Measurements from ENCODE around the gene LRRN3. TPM values are rescaled to one million over a fixed set of nuclear protein-coding genes. Genes with fewer than 3 reads are reported as not detected.

The LRRN3 gene
- total and polyA plus RNA-seq, 2 experiments from 2014 or later: 3.7 to 6.8 TPM

DNA sequence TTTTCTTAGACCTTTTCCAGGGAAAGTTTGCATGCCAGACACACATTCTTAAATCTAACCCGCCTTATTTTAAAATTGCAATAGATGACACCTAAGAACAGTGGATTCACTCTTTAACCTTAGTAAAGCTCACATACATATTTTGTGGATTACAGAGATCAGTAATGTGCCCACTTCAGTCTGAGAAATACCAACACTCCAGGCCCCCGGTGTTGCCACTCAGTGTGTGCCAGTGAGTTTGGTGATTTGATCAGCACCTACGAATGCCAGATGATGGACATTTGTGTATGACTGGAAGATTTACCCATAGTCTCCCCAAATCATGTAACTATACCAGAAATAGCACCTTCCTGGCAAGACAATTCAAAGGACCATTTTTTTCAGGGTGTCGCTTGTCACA, 2.6 kb downstream of the LRRN3 start:
- Histone ChIP-seq H3K36me3 (replicated peaks; ENCODE audit: insufficient read depth, low read depth) (no peaks in the 10 kb centered on the region), H3K79me2 (no peaks in the 10 kb centered on the region), H3K4me2 (peak overlapping the region; percentile 66), H3K9me3 (ENCODE audit: low read depth) (no peaks in the 10 kb centered on the region), H3K4me1 (ENCODE audit: insufficient read depth) (peaks cover 10% of the 10 kb centered on the region), H3K27me3 (no peaks in the 10 kb centered on the region), H3K27ac (no peak overlapping the region), H3K9me2 (replicated peaks; ENCODE audit: insufficient read depth) (no peaks in the 10 kb centered on the region), H4K20me1 (ENCODE audit: insufficient read depth, poor library complexity, severe bottlenecking) (no peaks in the 10 kb centered on the region), H2AFZ (no peak overlapping the region), H3K4me3 (no peak overlapping the region)
- WGBS (ENCODE audit: low lambda C conversion rate, missing lambda C conversion rate): 85% methylated on average over 4 of the region's 4 CpGs
- TF ChIP-seq EZH2 (IDR thresholded peaks at IDR 0.05; ENCODE audit: borderline replicate concordance): no peak
- DNase-seq (ENCODE audit: low spot score): no peak

DNA sequence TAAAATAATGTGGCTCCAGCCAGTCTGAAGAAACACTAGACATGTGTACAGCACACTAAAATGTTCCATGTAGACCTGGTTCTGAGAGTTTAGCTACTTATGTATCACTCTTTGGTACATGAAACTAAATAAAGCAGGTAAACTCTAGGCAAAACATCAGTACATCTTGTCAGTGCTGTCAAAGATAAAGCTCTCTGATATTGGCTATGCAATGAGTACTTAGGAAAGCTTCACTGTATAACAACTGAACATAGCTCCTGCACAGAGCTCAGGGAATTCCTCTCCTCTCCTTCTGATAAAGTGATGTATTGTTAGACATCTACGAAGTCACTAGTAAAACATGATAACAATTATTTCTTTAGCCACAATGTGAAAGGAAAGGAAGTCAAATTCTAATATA, 3.5 kb downstream of the LRRN3 start:
- peaks cover 10% of the 10 kb centered on the region for H3K4me1 ChIP-seq (ENCODE audit: insufficient read depth)
- no peaks in the 10 kb centered on the region for H3K9me3 ChIP-seq (ENCODE audit: low read depth)
- H3K9me2 ChIP-seq (replicated peaks; ENCODE audit: insufficient read depth): no peaks in the 10 kb centered on the region
- no peak overlapping the region for H3K27ac ChIP-seq
- no peak overlapping the region for H2AFZ ChIP-seq
- no peaks in the 10 kb centered on the region for H3K79me2 ChIP-seq
- peak overlapping the region; percentile 66 for H3K4me2 ChIP-seq
- no peak overlapping the region for H3K4me3 ChIP-seq
- WGBS (ENCODE audit: low lambda C conversion rate, missing lambda C conversion rate): 52% methylated on average over 1 of the region's 1 CpG
- no peaks in the 10 kb centered on the region for H3K36me3 ChIP-seq (replicated peaks; ENCODE audit: insufficient read depth, low read depth)
- no peak for DNase-seq (ENCODE audit: low spot score)
- no peaks in the 10 kb centered on the region for H4K20me1 ChIP-seq (ENCODE audit: insufficient read depth, poor library complexity, severe bottlenecking)
- H3K27me3 ChIP-seq: no peaks in the 10 kb centered on the region
- TF ChIP-seq EZH2 (IDR thresholded peaks at IDR 0.05; ENCODE audit: borderline replicate concordance): no peak
- no peak for TF ChIP-seq EZH2phosphoT487 (IDR thresholded peaks at IDR 0.05; ENCODE audit: low read depth, severe bottlenecking, unreplicated experiment)
- TF ChIP-seq, protein P1, sequence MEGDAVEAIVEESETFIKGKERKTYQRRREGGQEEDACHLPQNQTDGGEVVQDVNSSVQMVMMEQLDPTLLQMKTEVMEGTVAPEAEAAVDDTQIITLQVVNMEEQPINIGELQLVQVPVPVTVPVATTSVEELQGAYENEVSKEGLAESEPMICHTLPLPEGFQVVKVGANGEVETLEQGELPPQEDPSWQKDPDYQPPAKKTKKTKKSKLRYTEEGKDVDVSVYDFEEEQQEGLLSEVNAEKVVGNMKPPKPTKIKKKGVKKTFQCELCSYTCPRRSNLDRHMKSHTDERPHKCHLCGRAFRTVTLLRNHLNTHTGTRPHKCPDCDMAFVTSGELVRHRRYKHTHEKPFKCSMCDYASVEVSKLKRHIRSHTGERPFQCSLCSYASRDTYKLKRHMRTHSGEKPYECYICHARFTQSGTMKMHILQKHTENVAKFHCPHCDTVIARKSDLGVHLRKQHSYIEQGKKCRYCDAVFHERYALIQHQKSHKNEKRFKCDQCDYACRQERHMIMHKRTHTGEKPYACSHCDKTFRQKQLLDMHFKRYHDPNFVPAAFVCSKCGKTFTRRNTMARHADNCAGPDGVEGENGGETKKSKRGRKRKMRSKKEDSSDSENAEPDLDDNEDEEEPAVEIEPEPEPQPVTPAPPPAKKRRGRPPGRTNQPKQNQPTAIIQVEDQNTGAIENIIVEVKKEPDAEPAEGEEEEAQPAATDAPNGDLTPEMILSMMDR (IDR thresholded peaks at IDR 0.05; ENCODE audit: poor library complexity): no peak

DNA sequence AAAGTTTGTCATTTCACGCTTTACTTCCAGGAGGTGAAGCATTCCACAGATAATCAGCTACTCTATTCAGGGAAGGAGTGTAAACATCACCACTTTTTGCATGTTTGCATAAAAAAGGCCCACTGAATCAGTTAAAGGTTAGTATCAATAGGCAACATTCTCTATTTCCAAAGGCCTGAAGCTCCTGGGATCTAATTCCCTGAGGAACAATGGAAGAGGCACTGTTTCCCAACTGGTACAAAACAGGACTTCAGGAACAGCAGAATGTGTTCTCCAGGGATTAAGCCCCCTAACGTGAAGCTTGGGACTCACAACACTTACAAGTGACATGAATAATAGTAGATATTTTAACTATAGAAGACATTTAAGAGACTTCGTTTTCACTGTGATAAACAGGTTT, 6.1 kb downstream of the LRRN3 start:
- Histone ChIP-seq H3K4me1 (ENCODE audit: insufficient read depth) (peaks cover 7% of the 10 kb centered on the region), H3K27me3 (no peaks in the 10 kb centered on the region)
- 76% methylated on average over 3 of the region's 3 CpGs for WGBS (ENCODE audit: low lambda C conversion rate, missing lambda C conversion rate)

DNA sequence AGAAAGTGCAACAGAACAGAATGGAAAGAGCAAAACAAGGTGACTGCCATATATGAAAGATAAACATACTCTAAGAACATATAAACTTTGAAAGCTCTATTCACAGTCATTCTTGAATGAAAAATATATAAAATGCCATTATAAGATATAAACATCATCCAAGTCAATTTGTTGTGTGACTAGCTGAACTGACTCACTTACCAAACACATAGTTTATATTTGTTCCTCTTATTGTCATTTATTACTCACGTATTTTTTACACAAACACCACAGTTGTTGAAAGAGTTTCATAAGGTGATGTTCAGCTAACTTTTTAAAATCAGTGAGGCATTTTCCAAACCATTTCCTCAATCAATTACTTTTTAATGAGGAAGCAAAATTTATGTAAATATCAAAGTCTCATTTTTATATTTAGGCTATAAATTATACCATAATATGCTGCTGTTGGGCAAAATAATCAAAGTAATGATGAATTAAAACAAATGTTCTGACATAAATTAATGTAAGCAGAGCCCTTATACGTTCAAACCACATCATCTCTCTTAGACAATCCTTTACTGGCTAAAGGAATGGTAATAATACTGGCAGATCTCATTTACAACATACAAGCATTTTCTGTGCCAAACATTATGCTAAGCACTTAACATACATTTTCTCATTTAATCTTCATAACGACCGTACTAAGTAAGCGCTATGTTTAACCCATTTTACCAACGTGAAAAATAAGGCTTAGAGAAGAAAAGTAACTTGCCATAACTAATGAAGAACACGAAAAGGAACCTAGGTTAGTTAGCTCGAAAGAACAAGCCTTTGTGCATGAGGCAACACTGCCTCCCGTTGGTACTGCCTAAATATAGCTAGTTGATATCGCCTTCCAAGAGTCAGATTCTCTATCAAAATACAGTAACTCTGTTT, 7.3 kb downstream of the LRRN3 start:
- 26% methylated on average over 10 of the region's 10 CpGs for WGBS (ENCODE audit: low lambda C conversion rate, missing lambda C conversion rate)
- H3K9me2 ChIP-seq (replicated peaks; ENCODE audit: insufficient read depth): no peaks in the 10 kb centered on the region
- no peak overlapping the region for H3K27ac ChIP-seq
- DNase-seq (ENCODE audit: low spot score): peak; percentile 67
- H3K4me3 ChIP-seq: no peak overlapping the region
- no peaks in the 10 kb centered on the region for H3K27me3 ChIP-seq
- no peaks in the 10 kb centered on the region for H3K9me3 ChIP-seq (ENCODE audit: low read depth)
- no peak overlapping the region for H2AFZ ChIP-seq
- H4K20me1 ChIP-seq (ENCODE audit: insufficient read depth, poor library complexity, severe bottlenecking): no peaks in the 10 kb centered on the region
- peak overlapping the region; percentile 57 for H3K4me2 ChIP-seq
- H3K4me1 ChIP-seq (ENCODE audit: insufficient read depth): peaks cover 7% of the 10 kb centered on the region
- no peaks in the 10 kb centered on the region for H3K79me2 ChIP-seq
- TF ChIP-seq EZH2 (IDR thresholded peaks at IDR 0.05; ENCODE audit: borderline replicate concordance): no peak
- TF ChIP-seq, protein P1 (IDR thresholded peaks at IDR 0.05; ENCODE audit: poor library complexity): peak; percentile 72
- no peaks in the 10 kb centered on the region for H3K36me3 ChIP-seq (replicated peaks; ENCODE audit: insufficient read depth, low read depth)

More for the DNA sequence above, 6.1 kb downstream of the LRRN3 start:
- no peaks in the 10 kb centered on the region for H3K9me2 ChIP-seq (replicated peaks; ENCODE audit: insufficient read depth)
- no peaks in the 10 kb centered on the region for H4K20me1 ChIP-seq (ENCODE audit: insufficient read depth, poor library complexity, severe bottlenecking)
- no peak overlapping the region for H2AFZ ChIP-seq
- H3K27ac ChIP-seq: no peak overlapping the region
- TF ChIP-seq, protein P1 (IDR thresholded peaks at IDR 0.05; ENCODE audit: poor library complexity): no peak
- no peak for TF ChIP-seq EZH2phosphoT487 (IDR thresholded peaks at IDR 0.05; ENCODE audit: low read depth, severe bottlenecking, unreplicated experiment)
- no peak for TF ChIP-seq EZH2 (IDR thresholded peaks at IDR 0.05; ENCODE audit: borderline replicate concordance)
- H3K79me2 ChIP-seq: no peaks in the 10 kb centered on the region
- no peak for DNase-seq (ENCODE audit: low spot score)
- no peak overlapping the region for H3K4me2 ChIP-seq
- H3K4me3 ChIP-seq: no peak overlapping the region
- H3K9me3 ChIP-seq (ENCODE audit: low read depth): no peaks in the 10 kb centered on the region
- H3K36me3 ChIP-seq (replicated peaks; ENCODE audit: insufficient read depth, low read depth): no peaks in the 10 kb centered on the region

Data from hepatocyte (in vitro differentiated cells).